ENCODE measurements around the gene CREBRF. TPM values are rescaled to one million over a fixed set of nuclear protein-coding genes. Genes with fewer than 3 reads are reported as not detected.

CREBRF gene
- polyA plus RNA-seq, 3 donors = 23.1 to 27.6 (median 23.6) TPM

DNA sequence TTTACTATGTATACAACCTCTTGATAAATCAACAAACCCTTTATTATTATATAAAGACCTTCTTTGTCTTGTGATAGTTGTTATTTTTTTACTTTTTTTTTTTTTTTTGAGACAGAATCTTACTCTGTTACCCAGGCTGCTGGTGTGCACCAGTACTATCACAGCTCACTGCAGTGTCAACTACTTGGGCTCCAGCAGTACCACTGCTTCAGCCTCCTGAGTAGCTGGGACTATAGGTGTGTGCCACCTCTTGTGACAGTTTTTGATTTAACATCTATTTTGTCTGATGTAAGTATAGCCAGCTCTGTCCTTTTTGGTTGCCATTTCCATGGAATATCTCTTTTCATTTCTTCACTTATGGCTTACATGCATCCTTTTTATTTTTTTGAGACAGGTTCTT lies 42.6 kb downstream of the CREBRF start:
- H2AFZ ChIP-seq (ENCODE audit: insufficient read depth, low read depth, low read length, poor library complexity, severe bottlenecking) = no peak overlapping the region
- peaks cover 8 to 11% of the 10 kb centered on the region in 2 donors for H3K9me3 ChIP-seq (replicated peaks in 1 of 2; ENCODE audit: control insufficient read depth in 1 of 2, insufficient read depth in 1 of 2, low read length in 2 of 2)
- H3K4me1 ChIP-seq (ENCODE audit: control insufficient read depth in 1 of 2, insufficient read depth in 2 of 2, low read length in 2 of 2) = no peaks in the 10 kb centered on the region
- no peak overlapping the region for H3K4me3 ChIP-seq (replicated peaks in 1 of 3; ENCODE audit: low read depth in 2 of 3, low read length in 3 of 3)
- H3K79me2 ChIP-seq (ENCODE audit: insufficient read depth, low read length) = peaks cover 11% of the 10 kb centered on the region
- peaks cover 97% of the 10 kb centered on the region for H4K20me1 ChIP-seq (ENCODE audit: insufficient read depth, low read length)
- no peaks in the 10 kb centered on the region for H3K27me3 ChIP-seq (ENCODE audit: control insufficient read depth in 2 of 2, insufficient read depth in 2 of 2, low read length in 2 of 2)
- no peak overlapping the region for H3K27ac ChIP-seq (ENCODE audit: low read depth in 1 of 2, low read length in 2 of 2)
- DNase-seq = no peak
- no peak overlapping the region for H3K4me2 ChIP-seq (replicated peaks; ENCODE audit: extremely low read depth, low read length, poor library complexity, severe bottlenecking)
- H3K9me3 Mint-ChIP-seq = peaks cover 0 to 13% (median 5%) of the 10 kb centered on the region in 7 donors
- peaks cover 17% of the 10 kb centered on the region for H3K4me1 Mint-ChIP-seq
- H3K9ac ChIP-seq (ENCODE audit: insufficient read depth, low read length, poor library complexity, severe bottlenecking) = no peak overlapping the region
- peaks cover 9 to 32% of the 10 kb centered on the region in 2 donors for H3K36me3 ChIP-seq (replicated peaks in 1 of 2; ENCODE audit: control insufficient read depth in 1 of 2, insufficient read depth in 2 of 2, low read length in 2 of 2)
- H3K36me3 Mint-ChIP-seq = peaks cover 24 to 26% of the 10 kb centered on the region in 2 donors
- TF ChIP-seq, protein P1, sequence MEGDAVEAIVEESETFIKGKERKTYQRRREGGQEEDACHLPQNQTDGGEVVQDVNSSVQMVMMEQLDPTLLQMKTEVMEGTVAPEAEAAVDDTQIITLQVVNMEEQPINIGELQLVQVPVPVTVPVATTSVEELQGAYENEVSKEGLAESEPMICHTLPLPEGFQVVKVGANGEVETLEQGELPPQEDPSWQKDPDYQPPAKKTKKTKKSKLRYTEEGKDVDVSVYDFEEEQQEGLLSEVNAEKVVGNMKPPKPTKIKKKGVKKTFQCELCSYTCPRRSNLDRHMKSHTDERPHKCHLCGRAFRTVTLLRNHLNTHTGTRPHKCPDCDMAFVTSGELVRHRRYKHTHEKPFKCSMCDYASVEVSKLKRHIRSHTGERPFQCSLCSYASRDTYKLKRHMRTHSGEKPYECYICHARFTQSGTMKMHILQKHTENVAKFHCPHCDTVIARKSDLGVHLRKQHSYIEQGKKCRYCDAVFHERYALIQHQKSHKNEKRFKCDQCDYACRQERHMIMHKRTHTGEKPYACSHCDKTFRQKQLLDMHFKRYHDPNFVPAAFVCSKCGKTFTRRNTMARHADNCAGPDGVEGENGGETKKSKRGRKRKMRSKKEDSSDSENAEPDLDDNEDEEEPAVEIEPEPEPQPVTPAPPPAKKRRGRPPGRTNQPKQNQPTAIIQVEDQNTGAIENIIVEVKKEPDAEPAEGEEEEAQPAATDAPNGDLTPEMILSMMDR (IDR thresholded peaks at IDR 0.05) = no peak
- no peak overlapping the region for H3K4me3 Mint-ChIP-seq
- intact Hi-C loops (cut with micrococcal nuclease) = no loop called here
- H3K27ac Mint-ChIP-seq = peak overlapping the region in 1 of 7 donors; percentile 25
- H3K27me3 Mint-ChIP-seq (ENCODE audit: low read depth in 3 of 3) = peaks cover 0 to 1% (median 0%) of the 10 kb centered on the region in 3 donors

DNA sequence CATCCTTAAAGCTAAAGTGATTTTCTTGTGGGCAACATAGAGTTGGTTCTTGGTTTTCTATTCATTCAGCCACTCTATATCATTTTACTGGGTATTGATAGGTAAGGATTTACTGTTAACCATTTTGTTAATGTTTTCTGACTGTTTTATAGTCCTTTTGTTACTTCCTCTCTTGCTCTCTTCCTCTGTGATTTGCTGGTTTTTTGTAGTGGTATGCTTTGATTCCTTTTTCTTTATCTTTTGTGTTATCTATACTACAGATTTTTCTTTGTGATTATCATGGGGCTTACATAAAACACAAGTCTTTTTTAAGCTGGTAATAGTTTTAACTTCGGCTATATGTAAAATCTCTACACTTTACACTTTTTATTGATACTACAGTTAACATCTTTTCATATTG lies 43.3 kb downstream of the CREBRF start:
- Histone ChIP-seq H3K79me2 (ENCODE audit: insufficient read depth, low read length) (peaks cover 11% of the 10 kb centered on the region), H2AFZ (ENCODE audit: insufficient read depth, low read depth, low read length, poor library complexity, severe bottlenecking) (no peak overlapping the region)
- no peak overlapping the region for H3K4me3 Mint-ChIP-seq

More for the DNA sequence above, 43.3 kb downstream of the CREBRF start:
- H3K27ac Mint-ChIP-seq = peak overlapping the region in 1 of 7 donors; percentile 2
- H3K4me1 ChIP-seq (ENCODE audit: control insufficient read depth in 1 of 2, insufficient read depth in 2 of 2, low read length in 2 of 2) = no peaks in the 10 kb centered on the region
- H3K4me1 Mint-ChIP-seq = peaks cover 11% of the 10 kb centered on the region
- H3K9me3 Mint-ChIP-seq = peaks cover 0 to 13% (median 5%) of the 10 kb centered on the region in 7 donors
- peaks cover 8 to 11% of the 10 kb centered on the region in 2 donors for H3K9me3 ChIP-seq (replicated peaks in 1 of 2; ENCODE audit: control insufficient read depth in 1 of 2, insufficient read depth in 1 of 2, low read length in 2 of 2)
- no peak for DNase-seq
- no peaks in the 10 kb centered on the region for H3K27me3 ChIP-seq (ENCODE audit: control insufficient read depth in 2 of 2, insufficient read depth in 2 of 2, low read length in 2 of 2)
- H3K9ac ChIP-seq (ENCODE audit: insufficient read depth, low read length, poor library complexity, severe bottlenecking) = no peak overlapping the region
- no peak overlapping the region for H3K4me2 ChIP-seq (replicated peaks; ENCODE audit: extremely low read depth, low read length, poor library complexity, severe bottlenecking)
- peaks cover 24% of the 10 kb centered on the region in 2 donors for H3K36me3 Mint-ChIP-seq
- intact Hi-C loops (cut with micrococcal nuclease) = no loop called here
- H3K27me3 Mint-ChIP-seq (ENCODE audit: low read depth in 3 of 3) = peaks cover 0 to 1% (median 0%) of the 10 kb centered on the region in 3 donors
- no peak overlapping the region for H3K27ac ChIP-seq (ENCODE audit: low read depth in 1 of 2, low read length in 2 of 2)
- no peak overlapping the region for H3K4me3 ChIP-seq (replicated peaks in 1 of 3; ENCODE audit: low read depth in 2 of 3, low read length in 3 of 3)
- no CpG with 5 or more reads among the region's 1 CpG for WGBS (ENCODE audit: insufficient coverage)
- H3K36me3 ChIP-seq (replicated peaks in 1 of 2; ENCODE audit: control insufficient read depth in 1 of 2, insufficient read depth in 2 of 2, low read length in 2 of 2) = peaks cover 9 to 32% of the 10 kb centered on the region in 2 donors
- TF ChIP-seq, protein P1 (IDR thresholded peaks at IDR 0.05) = no peak
- H4K20me1 ChIP-seq (ENCODE audit: insufficient read depth, low read length) = peaks cover 96% of the 10 kb centered on the region

All from CD14-positive monocyte (primary cell).